Type B pancreatic cell (in vitro differentiated cells): ENCODE measurements around the gene UBE2Q1. TPM values are rescaled to one million over a fixed set of nuclear protein-coding genes. Genes with fewer than 3 reads are reported as not detected.

Experiments
- DNase-seq: peaks from one replicate; pipeline ENCODE4 v3.0.0; 2021; ENCODE audit warnings: mixed read lengths; ENCODE audit not compliant: unreplicated experiment; ENCODE audit errors: extremely low spot score
- H3K27ac Mint-ChIP-seq: 2 replicates; pipeline ENCODE4 v1.8.0; 2021; ENCODE audit warnings: mild to moderate bottlenecking, mixed read lengths
- H3K27me3 Mint-ChIP-seq: 2 replicates; pipeline ENCODE4 v1.8.0; 2021; ENCODE audit warnings: mixed read lengths
- H3K36me3 Mint-ChIP-seq: 2 replicates; pipeline ENCODE4 v1.8.0; 2021; ENCODE audit warnings: mixed read lengths
- H3K4me1 Mint-ChIP-seq: one replicate; pipeline ENCODE4 v1.8.0; 2021; ENCODE audit warnings: mixed read lengths; ENCODE audit not compliant: unreplicated experiment
- H3K4me3 Mint-ChIP-seq: 2 replicates; pipeline ENCODE4 v1.8.0; 2021; ENCODE audit warnings: mild to moderate bottlenecking, mixed read lengths
- H3K9me3 Mint-ChIP-seq: 2 replicates; pipeline ENCODE4 v1.8.0; 2021; ENCODE audit warnings: mixed read lengths
- CTCF ChIP-seq: fragments of 200-600 bp; sonication (generic); conservative IDR thresholded peaks from 2 replicates; pipeline ENCODE4 v1.5.0; 2021; ENCODE audit warnings: antibody characterized with exemption, mild to moderate bottlenecking
- total RNA-seq: library from RNA; stranded (reverse); gene quantifications from 2 replicates; pipeline ENCODE4 v1.2.1, GENCODE V29; 2021; ENCODE audit warnings: low replicate concordance

The UBE2Q1 gene
- total RNA-seq, 1 donor from 2014 or later: 73.9 TPM

GRCh38 chr1:154591206-154591605 is 32.7 kb upstream of the UBE2Q1 start:
- H3K4me1 Mint-ChIP-seq: no peaks in the 10 kb centered on the region
- peaks cover 37% of the 10 kb centered on the region for H3K36me3 Mint-ChIP-seq
- no peaks in the 10 kb centered on the region for H3K9me3 Mint-ChIP-seq
- no peaks in the 10 kb centered on the region for H3K27me3 Mint-ChIP-seq
- DNase-seq: no peak
- TF ChIP-seq CTCF: no peak
- H3K4me3 Mint-ChIP-seq: no peak overlapping the region
- no peak overlapping the region for H3K27ac Mint-ChIP-seq

GRCh38 chr1:154590756-154591155 is 32.3 kb upstream of the UBE2Q1 start:
- peaks cover 39% of the 10 kb centered on the region for H3K36me3 Mint-ChIP-seq
- H3K27me3 Mint-ChIP-seq: no peaks in the 10 kb centered on the region
- no peak for DNase-seq
- H3K4me3 Mint-ChIP-seq: no peak overlapping the region
- H3K4me1 Mint-ChIP-seq: no peaks in the 10 kb centered on the region
- H3K9me3 Mint-ChIP-seq: no peaks in the 10 kb centered on the region
- TF ChIP-seq CTCF: no peak
- no peak overlapping the region for H3K27ac Mint-ChIP-seq

GRCh38 chr1:154589780-154590179 is 31.3 kb upstream of the UBE2Q1 start:
- no peak overlapping the region for H3K4me3 Mint-ChIP-seq
- H3K9me3 Mint-ChIP-seq: no peaks in the 10 kb centered on the region
- H3K4me1 Mint-ChIP-seq: no peaks in the 10 kb centered on the region
- TF ChIP-seq CTCF: no peak
- peaks cover 49% of the 10 kb centered on the region for H3K36me3 Mint-ChIP-seq
- DNase-seq: no peak
- no peaks in the 10 kb centered on the region for H3K27me3 Mint-ChIP-seq
- no peak overlapping the region for H3K27ac Mint-ChIP-seq

- TF ChIP-seq CTCF: no peak
- Mint-ChIP-seq H3K27me3 (no peaks in the 10 kb centered on the region), H3K27ac (no peak overlapping the region), H3K9me3 (no peaks in the 10 kb centered on the region), H3K4me3 (no peak overlapping the region), H3K36me3 (peaks cover 41% of the 10 kb centered on the region), H3K4me1 (no peaks in the 10 kb centered on the region)
- no peak for DNase-seq
These were observed 28.2 kb upstream of the UBE2Q1 start for GRCh38 chr1:154586641-154587040.

- no peak for DNase-seq
- Mint-ChIP-seq H3K4me3 (no peak overlapping the region), H3K27ac (no peak overlapping the region), H3K27me3 (no peaks in the 10 kb centered on the region), H3K36me3 (peaks cover 41% of the 10 kb centered on the region), H3K4me1 (no peaks in the 10 kb centered on the region), H3K9me3 (no peaks in the 10 kb centered on the region)
- TF ChIP-seq CTCF: no peak
These were observed 27.8 kb upstream of the UBE2Q1 start for GRCh38 chr1:154586231-154586630.
